ENCODE measurements around the gene ARL16. TPM values are rescaled to one million over a fixed set of nuclear protein-coding genes. Genes with fewer than 3 reads are reported as not detected.

Gene ARL16
- total RNA-seq, 1 donor from 2014 or later: 24.1 TPM

GRCh38 chr17:81666342-81667191 lies 17.0 kb downstream of the ARL16 start, which contains the start of the genes CCDC137 and OXLD1:
Gene CCDC137 (plus strand): TSS chr17:81666737. CDS start chr17:81666767, 30 bp downstream.
Gene OXLD1 (minus strand): TSS chr17:81666605. CDS start chr17:81666577, 28 bp downstream.
- Histone ChIP-seq H3K4me1 (peaks cover 29% of the 10 kb centered on the region), H3K27me3 (no peaks in the 10 kb centered on the region), H3K27ac (peak within 1 kb of the TSS; percentile 80), H3K4me3 (peak within 1 kb of the TSS; percentile 99), H3K36me3 (peaks cover 0 to 27% of the 10 kb centered on the region in 2 donors), H3K9me3 (no peaks in the 10 kb centered on the region)
- intact Hi-C loops (cut with DNase I): no loop called here
- DNase-seq (ENCODE audit: extremely low spot score in 2 of 2): peak in 1 of 2 donors; percentile 92
- TF ChIP-seq POLR2A (IDR thresholded peaks at IDR 0.05) (peak in 1 of 2 donors; percentile 69), POLR2AphosphoS5 (IDR thresholded peaks at IDR 0.05; ENCODE audit: insufficient read depth in 1 of 2, low read depth in 1 of 2) (peak; percentile 92 to 93), CTCF (IDR thresholded peaks at IDR 0.05) (no peak)

- DNase-seq (ENCODE audit: extremely low spot score in 2 of 2): no peak
- no peak for TF ChIP-seq POLR2A (IDR thresholded peaks at IDR 0.05)
- TF ChIP-seq CTCF (IDR thresholded peaks at IDR 0.05): no peak
- no peak for TF ChIP-seq POLR2AphosphoS5 (IDR thresholded peaks at IDR 0.05; ENCODE audit: insufficient read depth in 1 of 2, low read depth in 1 of 2)
- H3K4me3 ChIP-seq: peak overlapping the region; percentile 99
- peaks cover 29% of the 10 kb centered on the region for H3K4me1 ChIP-seq
- H3K27me3 ChIP-seq: no peaks in the 10 kb centered on the region
- intact Hi-C loops (cut with DNase I): no loop called here
- H3K9me3 ChIP-seq: no peaks in the 10 kb centered on the region
- peaks cover 0 to 22% of the 10 kb centered on the region in 2 donors for H3K36me3 ChIP-seq
- peak overlapping the region; percentile 80 for H3K27ac ChIP-seq
These were observed 17.6 kb downstream of the ARL16 start for GRCh38 chr17:81666092-81666341.

GRCh38 chr17:81665205-81666091 lies 18.1 kb downstream of the ARL16 start:
- Histone ChIP-seq H3K36me3 (peaks cover 0 to 16% of the 10 kb centered on the region in 2 donors), H3K27ac (peak overlapping the region; percentile 80), H3K4me1 (peaks cover 29% of the 10 kb centered on the region), H3K27me3 (no peaks in the 10 kb centered on the region), H3K4me3 (peak overlapping the region; percentile 99), H3K9me3 (no peaks in the 10 kb centered on the region)
- DNase-seq (ENCODE audit: extremely low spot score in 2 of 2): no peak
- no peak for TF ChIP-seq POLR2AphosphoS5 (IDR thresholded peaks at IDR 0.05; ENCODE audit: insufficient read depth in 1 of 2, low read depth in 1 of 2)
- no peak for TF ChIP-seq POLR2A (IDR thresholded peaks at IDR 0.05)
- intact Hi-C loops (cut with DNase I): no loop called here

- no peaks in the 10 kb centered on the region for H3K9me3 ChIP-seq
- peaks cover 29% of the 10 kb centered on the region for H3K4me1 ChIP-seq
- no peak overlapping the region for H3K27ac ChIP-seq
- no peak for DNase-seq (ENCODE audit: extremely low spot score in 2 of 2)
- peaks cover 0 to 2% of the 10 kb centered on the region in 2 donors for H3K36me3 ChIP-seq
- H3K27me3 ChIP-seq: no peaks in the 10 kb centered on the region
- intact Hi-C loops (cut with DNase I): no loop called here
- no peak overlapping the region for H3K4me3 ChIP-seq
- TF ChIP-seq POLR2AphosphoS5 (IDR thresholded peaks at IDR 0.05; ENCODE audit: insufficient read depth in 1 of 2, low read depth in 1 of 2) (no peak), CTCF (IDR thresholded peaks at IDR 0.05) (no peak), POLR2A (IDR thresholded peaks at IDR 0.05) (no peak)
These were observed 19.5 kb downstream of the ARL16 start for GRCh38 chr17:81664051-81664470.

GRCh38 chr17:81662002-81662401 lies 21.6 kb downstream of the ARL16 start:
- intact Hi-C loops (cut with DNase I): no loop called here
- H3K27ac ChIP-seq: no peak overlapping the region
- H3K27me3 ChIP-seq: no peaks in the 10 kb centered on the region
- peaks cover 16% of the 10 kb centered on the region for H3K4me1 ChIP-seq
- H3K4me3 ChIP-seq: no peak overlapping the region
- H3K36me3 ChIP-seq: no peaks in the 10 kb centered on the region
- TF ChIP-seq POLR2AphosphoS5 (IDR thresholded peaks at IDR 0.05; ENCODE audit: insufficient read depth in 1 of 2, low read depth in 1 of 2) (no peak), POLR2A (IDR thresholded peaks at IDR 0.05) (no peak)
- DNase-seq (ENCODE audit: extremely low spot score in 2 of 2): no peak
- no peaks in the 10 kb centered on the region for H3K9me3 ChIP-seq
